Uterine smooth muscle cell (primary cell): ENCODE measurements around the gene SH2D5. TPM values are rescaled to one million over a fixed set of nuclear protein-coding genes. Genes with fewer than 3 reads are reported as not detected.

Experiments used
- total RNA-seq: library from RNA; depleted of rRNA; stranded (reverse); fragments of >200 nt; gene quantifications from 2 replicates; pipeline ENCODE4 v1.2.3, GENCODE V29; 2014

Gene SH2D5
- total RNA-seq: 23.7 and 29.5 TPM in 2 replicates

DNA sequence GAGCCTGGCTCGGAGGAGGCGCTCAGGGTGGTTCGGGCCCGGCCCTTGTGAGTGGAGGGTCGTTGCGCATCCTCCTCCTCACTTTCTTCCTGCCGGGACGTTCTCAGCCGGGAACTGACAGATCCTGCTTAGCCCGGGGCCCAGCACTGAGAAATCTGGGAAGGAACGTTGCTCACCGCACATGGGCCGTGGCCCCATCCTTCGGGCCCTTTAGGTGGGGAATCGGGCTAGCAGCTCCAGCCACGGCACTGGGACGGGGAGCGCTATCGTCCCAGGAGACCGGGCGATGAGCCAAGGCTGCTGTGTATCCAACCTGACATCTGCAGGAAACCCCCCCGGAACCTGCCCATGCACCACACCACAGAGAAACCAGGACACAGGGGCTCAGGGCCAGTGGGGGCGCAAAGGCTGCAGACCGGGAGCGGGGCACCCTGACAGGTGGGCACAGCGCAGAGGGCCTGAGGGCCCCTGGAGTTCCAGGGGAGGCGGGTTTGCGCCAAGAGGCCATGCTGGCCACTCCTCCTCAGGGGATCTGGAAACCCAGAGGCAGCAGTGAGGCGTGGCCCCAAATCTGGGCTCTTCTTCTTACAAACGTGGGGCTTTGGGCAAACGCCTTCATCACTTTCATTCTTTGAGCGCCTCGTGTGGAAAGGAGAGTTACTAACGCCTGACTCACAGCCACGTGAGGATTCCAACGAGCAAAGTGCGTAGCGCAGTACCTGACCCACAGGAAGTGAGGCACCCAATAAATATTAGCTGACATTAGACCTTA, at the start of gene SH2D5:
Gene SH2D5 (minus strand): TSS at position 116 of the 772 bp plus-strand sequence. CDS start 4,659 bp downstream, outside the sequence.

DNA sequence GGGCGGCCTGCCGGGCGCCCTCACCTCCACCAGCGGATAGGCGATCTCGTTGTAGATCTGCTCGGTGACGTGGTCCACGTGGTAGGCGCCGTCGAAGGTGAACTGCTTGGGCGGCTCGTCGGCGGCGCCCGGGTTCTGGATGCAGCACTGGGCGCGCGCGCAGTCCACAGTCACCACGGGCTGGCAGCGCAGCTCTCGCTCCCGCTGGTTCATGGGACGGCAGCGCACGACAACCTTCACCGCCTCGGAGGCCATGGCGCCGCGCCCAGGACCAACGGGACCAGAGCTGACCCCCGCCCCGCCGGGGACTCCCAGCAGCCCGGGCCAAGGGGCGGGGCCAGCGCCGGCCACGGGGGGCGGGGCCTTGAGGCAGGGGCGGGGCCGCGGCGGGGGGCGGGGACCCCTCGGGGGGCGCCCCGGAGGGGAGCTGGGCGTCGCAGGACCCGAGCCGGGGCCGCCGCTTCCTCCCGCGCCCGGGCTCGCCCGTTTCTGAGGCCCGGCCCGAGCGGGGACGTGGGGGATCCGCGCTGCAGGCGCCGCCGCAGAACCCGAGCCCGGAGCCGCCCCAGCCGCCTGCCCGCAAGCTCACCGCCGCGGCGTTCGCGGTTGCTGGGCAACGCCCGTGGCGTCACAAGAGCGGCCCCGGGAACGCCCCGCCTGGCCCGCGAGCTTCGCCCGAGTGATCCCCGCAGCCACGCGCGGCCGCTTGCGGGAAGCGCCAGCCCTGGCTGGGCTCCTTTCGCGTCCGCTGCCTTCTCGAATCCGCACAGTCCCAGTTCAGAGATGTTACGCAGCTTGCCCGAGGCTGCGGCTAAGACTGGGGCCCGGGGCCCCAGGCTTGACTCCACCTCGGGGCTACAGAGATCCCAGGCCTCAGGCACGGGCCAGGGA, 14.8 kb downstream of the SH2D5 start, which contains the start of gene KIF17:
Gene KIF17 (minus strand): TSS at position 556 of the 891 bp plus-strand sequence. CDS start 301 bp downstream, at position 255.

Other genes starting within 250 kb of the SH2D5 start
- 21.5 and 28.9 TPM in 2 replicates for gene CAMK2N1, start 246.5 kb downstream of the SH2D5 start, total RNA-seq
- gene MUL1, start 224.6 kb downstream of the SH2D5 start, total RNA-seq: 25.7 and 30.1 TPM in 2 replicates
- under 0.01 TPM in 2 replicates for gene FAM43B, start 180.1 kb downstream of the SH2D5 start, total RNA-seq
- gene CDA, start 143.6 kb downstream of the SH2D5 start, total RNA-seq: 1.2 and 4.0 TPM in 2 replicates
- 99.3 and 101 TPM in 2 replicates for gene PINK1, start 99.2 kb downstream of the SH2D5 start, total RNA-seq
- gene DDOST, start 71.3 kb downstream of the SH2D5 start, total RNA-seq: 254 and 375 TPM in 2 replicates
- 2.7 and 4.6 TPM in 2 replicates for gene KIF17, start 14.7 kb downstream of the SH2D5 start, total RNA-seq
- gene HP1BP3, start 54.6 kb upstream of the SH2D5 start, total RNA-seq: 289 and 375 TPM in 2 replicates